H1 (cell line): ENCODE data around the gene PRPF6.

Source experiments
- CTCF ChIP-seq, 3 experiments: IDR thresholded peaks; 1 replicate in 2 of 3; 2 replicates in 1 of 3; pipeline versions ENCODE4 v1.5.1 to v1.6.1; 2011; ENCODE audit warnings: low read length in 3 of 3, mild to moderate bottlenecking in 3 of 3, inconsistent platforms in 2 of 3, low read depth in 1 of 3, moderate library complexity in 1 of 3; ENCODE audit not compliant: insufficient read depth in 1 of 3; ENCODE audit errors: control extremely low read depth in 1 of 3
- RAD21 ChIP-seq, 2 experiments: IDR thresholded peaks in 1 of 2; conservative IDR thresholded peaks in 1 of 2; 2 replicates each; pipeline ENCODE4 v1.6.1; 2011; ENCODE audit warnings: low read depth in 2 of 2, low read length in 2 of 2, improper control_type of control experiment in 1 of 2, inconsistent platforms in 1 of 2, mild to moderate bottlenecking in 1 of 2, moderate library complexity in 1 of 2
- TCF12 ChIP-seq: IDR thresholded peaks from 2 replicates; pipeline ENCODE4 v1.6.1; 2011; ENCODE audit warnings: low read depth, mild to moderate bottlenecking, low read length

- TF ChIP-seq TCF12 (no peak), RAD21 (IDR thresholded peaks at IDR 0.05 in 1 of 2, conservative IDR thresholded peaks at IDR 0.05 in 1 of 2; ENCODE audit: low read depth in 2 of 2, low read length in 2 of 2) (no peak), CTCF (IDR thresholded peaks at IDR 0.05; ENCODE audit: control extremely low read depth in 1 of 3, insufficient read depth in 1 of 3, low read depth in 1 of 3, low read length in 3 of 3) (no peak)
These were observed 41.9 kb downstream of the PRPF6 start for GRCh38 chr20:64022671-64023360.
